WTC11 (cell line): Measurements from ENCODE around the gene MACF1.

Source experiments
- ATF1 ChIP-seq: sonication (generic); formaldehyde crosslinking; IDR thresholded peaks from 2 replicates; pipeline ENCODE4 v1.8.1; 2023; ENCODE audit warnings: mild to moderate bottlenecking, moderate library complexity, missing genetic modification reagents
- MAX ChIP-seq: sonication (generic); formaldehyde crosslinking; IDR thresholded peaks from 2 replicates; pipeline ENCODE4 v1.8.0; 2022; ENCODE audit warnings: mild to moderate bottlenecking, missing genetic modification reagents
- STAT6 ChIP-seq: sonication (generic); formaldehyde crosslinking; conservative IDR thresholded peaks from 2 replicates; pipeline ENCODE4 v1.8.1; 2023; ENCODE audit warnings: mild to moderate bottlenecking, low read depth, missing genetic modification reagents, moderate library complexity
- TF ChIP-seq, protein P1 (sequence below): fragments of 200-600 bp; IDR thresholded peaks from 2 replicates; pipeline ENCODE4 v1.8.0; 2022; ENCODE audit warnings: antibody characterized with exemption
- TF ChIP-seq, protein P2 (sequence below): sonication (generic); formaldehyde crosslinking; IDR thresholded peaks from 2 replicates; pipeline ENCODE4 v1.8.1; 2023; ENCODE audit warnings: mild to moderate bottlenecking, missing genetic modification reagents, moderate library complexity
- TF ChIP-seq, protein P3 (sequence below): sonication (generic); formaldehyde crosslinking; IDR thresholded peaks from 2 replicates; pipeline ENCODE4 v1.8.1; 2022; ENCODE audit warnings: low read depth, missing genetic modification reagents, borderline replicate concordance
- TF ChIP-seq, protein P4 (sequence below): sonication (generic); formaldehyde crosslinking; IDR thresholded peaks from 2 replicates; pipeline ENCODE4 v1.8.0; 2023; ENCODE audit warnings: missing genetic modification reagents

- TF ChIP-seq, protein P1, sequence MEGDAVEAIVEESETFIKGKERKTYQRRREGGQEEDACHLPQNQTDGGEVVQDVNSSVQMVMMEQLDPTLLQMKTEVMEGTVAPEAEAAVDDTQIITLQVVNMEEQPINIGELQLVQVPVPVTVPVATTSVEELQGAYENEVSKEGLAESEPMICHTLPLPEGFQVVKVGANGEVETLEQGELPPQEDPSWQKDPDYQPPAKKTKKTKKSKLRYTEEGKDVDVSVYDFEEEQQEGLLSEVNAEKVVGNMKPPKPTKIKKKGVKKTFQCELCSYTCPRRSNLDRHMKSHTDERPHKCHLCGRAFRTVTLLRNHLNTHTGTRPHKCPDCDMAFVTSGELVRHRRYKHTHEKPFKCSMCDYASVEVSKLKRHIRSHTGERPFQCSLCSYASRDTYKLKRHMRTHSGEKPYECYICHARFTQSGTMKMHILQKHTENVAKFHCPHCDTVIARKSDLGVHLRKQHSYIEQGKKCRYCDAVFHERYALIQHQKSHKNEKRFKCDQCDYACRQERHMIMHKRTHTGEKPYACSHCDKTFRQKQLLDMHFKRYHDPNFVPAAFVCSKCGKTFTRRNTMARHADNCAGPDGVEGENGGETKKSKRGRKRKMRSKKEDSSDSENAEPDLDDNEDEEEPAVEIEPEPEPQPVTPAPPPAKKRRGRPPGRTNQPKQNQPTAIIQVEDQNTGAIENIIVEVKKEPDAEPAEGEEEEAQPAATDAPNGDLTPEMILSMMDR = no peak
- TF ChIP-seq, protein P2, sequence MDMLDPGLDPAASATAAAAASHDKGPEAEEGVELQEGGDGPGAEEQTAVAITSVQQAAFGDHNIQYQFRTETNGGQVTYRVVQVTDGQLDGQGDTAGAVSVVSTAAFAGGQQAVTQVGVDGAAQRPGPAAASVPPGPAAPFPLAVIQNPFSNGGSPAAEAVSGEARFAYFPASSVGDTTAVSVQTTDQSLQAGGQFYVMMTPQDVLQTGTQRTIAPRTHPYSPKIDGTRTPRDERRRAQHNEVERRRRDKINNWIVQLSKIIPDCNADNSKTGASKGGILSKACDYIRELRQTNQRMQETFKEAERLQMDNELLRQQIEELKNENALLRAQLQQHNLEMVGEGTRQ (CRISPR knock-in tag) = no peak
- no peak for TF ChIP-seq MAX (CRISPR knock-in tag)
- TF ChIP-seq, protein P3, sequence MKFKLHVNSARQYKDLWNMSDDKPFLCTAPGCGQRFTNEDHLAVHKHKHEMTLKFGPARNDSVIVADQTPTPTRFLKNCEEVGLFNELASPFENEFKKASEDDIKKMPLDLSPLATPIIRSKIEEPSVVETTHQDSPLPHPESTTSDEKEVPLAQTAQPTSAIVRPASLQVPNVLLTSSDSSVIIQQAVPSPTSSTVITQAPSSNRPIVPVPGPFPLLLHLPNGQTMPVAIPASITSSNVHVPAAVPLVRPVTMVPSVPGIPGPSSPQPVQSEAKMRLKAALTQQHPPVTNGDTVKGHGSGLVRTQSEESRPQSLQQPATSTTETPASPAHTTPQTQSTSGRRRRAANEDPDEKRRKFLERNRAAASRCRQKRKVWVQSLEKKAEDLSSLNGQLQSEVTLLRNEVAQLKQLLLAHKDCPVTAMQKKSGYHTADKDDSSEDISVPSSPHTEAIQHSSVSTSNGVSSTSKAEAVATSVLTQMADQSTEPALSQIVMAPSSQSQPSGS = no peak
- TF ChIP-seq ATF1 = no peak
- TF ChIP-seq, protein P4, sequence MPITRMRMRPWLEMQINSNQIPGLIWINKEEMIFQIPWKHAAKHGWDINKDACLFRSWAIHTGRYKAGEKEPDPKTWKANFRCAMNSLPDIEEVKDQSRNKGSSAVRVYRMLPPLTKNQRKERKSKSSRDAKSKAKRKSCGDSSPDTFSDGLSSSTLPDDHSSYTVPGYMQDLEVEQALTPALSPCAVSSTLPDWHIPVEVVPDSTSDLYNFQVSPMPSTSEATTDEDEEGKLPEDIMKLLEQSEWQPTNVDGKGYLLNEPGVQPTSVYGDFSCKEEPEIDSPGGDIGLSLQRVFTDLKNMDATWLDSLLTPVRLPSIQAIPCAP (CRISPR knock-in tag) = no peak
- TF ChIP-seq STAT6 (CRISPR knock-in tag) = no peak
Measured at GRCh38 chr1:39406533-39407450, 202.3 kb downstream of the MACF1 start.
